ENCODE measurements around the gene LLGL2.
A peak's percentile ranks its signal among the peaks of the same experiment; 100 is the strongest.

The LLGL2 gene

GRCh38 chr17:75508931-75509361 lies 16.6 kb upstream of the LLGL2 start:
- no peaks in the 10 kb centered on the region for H3K27me3 ChIP-seq (ENCODE audit: control insufficient read depth in 1 of 2, insufficient read depth in 2 of 2, low read length in 2 of 2)
- peak overlapping the region in 1 of 2 donors; percentile 29 for H3K4me3 ChIP-seq (ENCODE audit: low read length in 2 of 2)
- H3K9me3 ChIP-seq (ENCODE audit: control insufficient read depth in 2 of 2, low read length in 2 of 2), result no peaks in the 10 kb centered on the region
- H3K4me1 ChIP-seq (ENCODE audit: control insufficient read depth, insufficient read depth, low read length), result peaks cover 55% of the 10 kb centered on the region
- peaks cover 23 to 33% of the 10 kb centered on the region in 2 donors for H3K36me3 ChIP-seq (ENCODE audit: control insufficient read depth in 2 of 2, insufficient read depth in 2 of 2, low read length in 2 of 2)
- H3K27ac ChIP-seq (ENCODE audit: low read length), result peak overlapping the region; percentile 62
- H3K9ac ChIP-seq (ENCODE audit: low read length in 2 of 2), result no peak overlapping the region

GRCh38 chr17:75509528-75510258 lies 15.8 kb upstream of the LLGL2 start:
- peak overlapping the region; percentile 28 to 36 for H3K9ac ChIP-seq (ENCODE audit: low read length in 2 of 2)
- H3K4me3 ChIP-seq (ENCODE audit: low read length in 2 of 2), result peak overlapping the region in 1 of 2 donors; percentile 29
- H3K4me1 ChIP-seq (ENCODE audit: control insufficient read depth, insufficient read depth, low read length), result peaks cover 63% of the 10 kb centered on the region
- peaks cover 17 to 31% of the 10 kb centered on the region in 2 donors for H3K36me3 ChIP-seq (ENCODE audit: control insufficient read depth in 2 of 2, insufficient read depth in 2 of 2, low read length in 2 of 2)
- no peaks in the 10 kb centered on the region for H3K9me3 ChIP-seq (ENCODE audit: control insufficient read depth in 2 of 2, low read length in 2 of 2)
- no peaks in the 10 kb centered on the region for H3K27me3 ChIP-seq (ENCODE audit: control insufficient read depth in 1 of 2, insufficient read depth in 2 of 2, low read length in 2 of 2)
- peak overlapping the region; percentile 62 for H3K27ac ChIP-seq (ENCODE audit: low read length)

GRCh38 chr17:75511270-75511609 lies 14.3 kb upstream of the LLGL2 start:
- Histone ChIP-seq H3K9ac (ENCODE audit: low read length in 2 of 2) (peak overlapping the region in 1 of 2 donors; percentile 29), H3K4me1 (ENCODE audit: control insufficient read depth, insufficient read depth, low read length) (peaks cover 72% of the 10 kb centered on the region), H3K4me3 (ENCODE audit: low read length in 2 of 2) (peak overlapping the region in 1 of 2 donors; percentile 86), H3K27me3 (ENCODE audit: control insufficient read depth in 1 of 2, insufficient read depth in 2 of 2, low read length in 2 of 2) (no peaks in the 10 kb centered on the region), H3K9me3 (ENCODE audit: control insufficient read depth in 2 of 2, low read length in 2 of 2) (no peaks in the 10 kb centered on the region), H3K27ac (ENCODE audit: low read length) (peak overlapping the region; percentile 62), H3K36me3 (ENCODE audit: control insufficient read depth in 2 of 2, insufficient read depth in 2 of 2, low read length in 2 of 2) (peaks cover 10 to 22% of the 10 kb centered on the region in 2 donors)

GRCh38 chr17:75511610-75512575 lies 13.6 kb upstream of the LLGL2 start:
- peak overlapping the region; percentile 38 to 58 for H3K9ac ChIP-seq (ENCODE audit: low read length in 2 of 2)

GRCh38 chr17:75512926-75513640 lies 12.4 kb upstream of the LLGL2 start:
- H3K9me3 ChIP-seq (ENCODE audit: control insufficient read depth in 2 of 2, low read length in 2 of 2), result no peaks in the 10 kb centered on the region
- peaks cover 3 to 13% of the 10 kb centered on the region in 2 donors for H3K36me3 ChIP-seq (ENCODE audit: control insufficient read depth in 2 of 2, insufficient read depth in 2 of 2, low read length in 2 of 2)
- H3K4me3 ChIP-seq (ENCODE audit: low read length in 2 of 2), result peak overlapping the region; percentile 86 to 95
- H3K4me1 ChIP-seq (ENCODE audit: control insufficient read depth, insufficient read depth, low read length), result peaks cover 82% of the 10 kb centered on the region
- H3K9ac ChIP-seq (ENCODE audit: low read length in 2 of 2), result peak overlapping the region in 1 of 2 donors; percentile 10
- no peaks in the 10 kb centered on the region for H3K27me3 ChIP-seq (ENCODE audit: control insufficient read depth in 1 of 2, insufficient read depth in 2 of 2, low read length in 2 of 2)
- peak overlapping the region; percentile 62 for H3K27ac ChIP-seq (ENCODE audit: low read length)

More at GRCh38 chr17:75511610-75512575, 13.6 kb upstream of the LLGL2 start:
- H3K27me3 ChIP-seq (ENCODE audit: control insufficient read depth in 1 of 2, insufficient read depth in 2 of 2, low read length in 2 of 2), result no peaks in the 10 kb centered on the region
- H3K9me3 ChIP-seq (ENCODE audit: control insufficient read depth in 2 of 2, low read length in 2 of 2), result no peaks in the 10 kb centered on the region
- peak overlapping the region; percentile 62 for H3K27ac ChIP-seq (ENCODE audit: low read length)
- peaks cover 72% of the 10 kb centered on the region for H3K4me1 ChIP-seq (ENCODE audit: control insufficient read depth, insufficient read depth, low read length)
- H3K4me3 ChIP-seq (ENCODE audit: low read length in 2 of 2), result peak overlapping the region; percentile 31 to 86
- peaks cover 8 to 18% of the 10 kb centered on the region in 2 donors for H3K36me3 ChIP-seq (ENCODE audit: control insufficient read depth in 2 of 2, insufficient read depth in 2 of 2, low read length in 2 of 2)

GRCh38 chr17:75513641-75514000 lies 11.9 kb upstream of the LLGL2 start:
- H3K27ac ChIP-seq (ENCODE audit: low read length), result peak overlapping the region; percentile 74
- H3K4me1 ChIP-seq (ENCODE audit: control insufficient read depth, insufficient read depth, low read length), result peaks cover 78% of the 10 kb centered on the region
- no peaks in the 10 kb centered on the region for H3K27me3 ChIP-seq (ENCODE audit: control insufficient read depth in 1 of 2, insufficient read depth in 2 of 2, low read length in 2 of 2)
- H3K36me3 ChIP-seq (ENCODE audit: control insufficient read depth in 2 of 2, insufficient read depth in 2 of 2, low read length in 2 of 2), result peaks cover 3 to 13% of the 10 kb centered on the region in 2 donors
- H3K9ac ChIP-seq (ENCODE audit: low read length in 2 of 2), result peak overlapping the region; percentile 79 to 82
- peak overlapping the region; percentile 86 to 95 for H3K4me3 ChIP-seq (ENCODE audit: low read length in 2 of 2)
- H3K9me3 ChIP-seq (ENCODE audit: control insufficient read depth in 2 of 2, low read length in 2 of 2), result no peaks in the 10 kb centered on the region

- H3K9me3 ChIP-seq (ENCODE audit: control insufficient read depth in 2 of 2, low read length in 2 of 2), result no peaks in the 10 kb centered on the region
- peaks cover 3 to 12% of the 10 kb centered on the region in 2 donors for H3K36me3 ChIP-seq (ENCODE audit: control insufficient read depth in 2 of 2, insufficient read depth in 2 of 2, low read length in 2 of 2)
- peak overlapping the region; percentile 86 to 95 for H3K4me3 ChIP-seq (ENCODE audit: low read length in 2 of 2)
- H3K27me3 ChIP-seq (ENCODE audit: control insufficient read depth in 1 of 2, insufficient read depth in 2 of 2, low read length in 2 of 2), result no peaks in the 10 kb centered on the region
- peak overlapping the region; percentile 79 to 82 for H3K9ac ChIP-seq (ENCODE audit: low read length in 2 of 2)
- peak overlapping the region; percentile 74 for H3K27ac ChIP-seq (ENCODE audit: low read length)
- H3K4me1 ChIP-seq (ENCODE audit: control insufficient read depth, insufficient read depth, low read length), result peaks cover 70% of the 10 kb centered on the region
These were observed 11.1 kb upstream of the LLGL2 start for GRCh38 chr17:75514299-75514918.

GRCh38 chr17:75514919-75515495 lies 10.5 kb upstream of the LLGL2 start:
- H3K36me3 ChIP-seq (ENCODE audit: control insufficient read depth in 2 of 2, insufficient read depth in 2 of 2, low read length in 2 of 2), result peaks cover 3 to 9% of the 10 kb centered on the region in 2 donors
- peak overlapping the region; percentile 86 to 95 for H3K4me3 ChIP-seq (ENCODE audit: low read length in 2 of 2)
- no peaks in the 10 kb centered on the region for H3K27me3 ChIP-seq (ENCODE audit: control insufficient read depth in 1 of 2, insufficient read depth in 2 of 2, low read length in 2 of 2)
- H3K27ac ChIP-seq (ENCODE audit: low read length), result peak overlapping the region; percentile 74
- no peaks in the 10 kb centered on the region for H3K9me3 ChIP-seq (ENCODE audit: control insufficient read depth in 2 of 2, low read length in 2 of 2)
- peak overlapping the region; percentile 79 to 82 for H3K9ac ChIP-seq (ENCODE audit: low read length in 2 of 2)
- peaks cover 65% of the 10 kb centered on the region for H3K4me1 ChIP-seq (ENCODE audit: control insufficient read depth, insufficient read depth, low read length)

GRCh38 chr17:75515496-75516254 lies 9.8 kb upstream of the LLGL2 start, which contains the start of gene CASKIN2:
Gene CASKIN2 (minus strand): TSS chr17:75515537. CDS start chr17:75513804, 1,733 bp downstream.
- Histone ChIP-seq H3K4me1 (ENCODE audit: control insufficient read depth, insufficient read depth, low read length) (peaks cover 59% of the 10 kb centered on the region), H3K9me3 (ENCODE audit: control insufficient read depth in 2 of 2, low read length in 2 of 2) (no peaks in the 10 kb centered on the region), H3K36me3 (ENCODE audit: control insufficient read depth in 2 of 2, insufficient read depth in 2 of 2, low read length in 2 of 2) (peaks cover 3 to 7% of the 10 kb centered on the region in 2 donors), H3K9ac (ENCODE audit: low read length in 2 of 2) (peak within 1 kb of the TSS; percentile 79 to 82), H3K27me3 (ENCODE audit: control insufficient read depth in 1 of 2, insufficient read depth in 2 of 2, low read length in 2 of 2) (no peaks in the 10 kb centered on the region), H3K27ac (ENCODE audit: low read length) (peak within 1 kb of the TSS; percentile 74), H3K4me3 (ENCODE audit: low read length in 2 of 2) (peak within 1 kb of the TSS; percentile 86 to 95)

All from stomach smooth muscle (tissue), 2 donors.